Sigmoid colon (tissue), 4 donors: ENCODE results near the gene SNX27.

Source experiments
- POLR2A ChIP-seq, 2 donors: fragments of 450-650 bp; IDR thresholded peaks; one replicate each; pipeline ENCODE4 v1.6.1; 2016; ENCODE audit warnings: antibody characterized with exemption in 2 of 2, mild to moderate bottlenecking in 2 of 2, moderate library complexity in 2 of 2
- POLR2AphosphoS5 ChIP-seq, 4 donors: sonication (generic); formaldehyde crosslinking; IDR thresholded peaks; one replicate each; pipeline ENCODE4 v1.6.1; 2017; ENCODE audit warnings: antibody characterized with exemption in 4 of 4
- TF ChIP-seq, protein P1 (sequence below), 4 experiments: fragments of 450-650 bp in 3 of 4; fragments of 200-600 bp in 1 of 4; IDR thresholded peaks; one replicate each; pipeline ENCODE4 v1.5.1; 2016 to 2019; ENCODE audit warnings: antibody characterized with exemption in 4 of 4, mild to moderate bottlenecking in 3 of 4, moderate library complexity in 2 of 4

DNA sequence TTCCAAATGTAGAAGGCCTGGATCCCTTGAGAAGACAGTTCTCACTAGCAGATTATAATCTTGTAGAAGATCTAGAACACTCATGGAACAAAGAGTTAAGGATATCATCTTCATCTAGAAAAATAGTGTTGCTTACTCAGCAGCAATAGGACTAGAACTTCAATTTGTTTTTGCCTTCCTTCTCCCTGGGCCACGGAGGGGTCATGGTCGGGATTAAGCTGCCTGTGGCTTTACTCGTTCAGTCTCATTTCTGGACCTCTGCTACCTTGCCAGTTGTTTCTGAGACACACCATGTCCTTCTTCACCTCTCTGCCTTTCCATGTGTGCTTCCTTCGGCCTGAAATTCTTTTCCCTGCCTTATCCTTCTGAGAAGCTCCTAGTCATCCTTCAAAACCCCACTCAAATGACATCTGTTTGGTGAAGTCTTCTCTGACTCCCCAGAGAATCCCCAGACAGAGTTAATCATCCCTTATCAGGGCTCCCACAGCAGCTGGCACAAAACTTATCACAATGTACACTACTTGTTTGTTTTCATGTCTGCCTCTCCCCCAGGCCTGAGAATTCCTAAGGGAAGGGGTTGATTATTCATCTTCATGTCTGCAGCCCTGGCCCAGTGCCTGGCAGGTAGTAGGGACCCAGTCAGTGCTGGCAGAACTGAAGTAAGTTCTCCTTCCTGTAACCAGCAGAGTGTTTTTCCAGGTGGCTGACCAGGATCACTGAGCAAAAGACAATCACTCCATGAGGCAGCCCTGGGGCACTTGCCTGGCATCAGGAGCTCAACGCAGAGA, 15.5 kb upstream of the SNX27 start:
- TF ChIP-seq, protein P1, sequence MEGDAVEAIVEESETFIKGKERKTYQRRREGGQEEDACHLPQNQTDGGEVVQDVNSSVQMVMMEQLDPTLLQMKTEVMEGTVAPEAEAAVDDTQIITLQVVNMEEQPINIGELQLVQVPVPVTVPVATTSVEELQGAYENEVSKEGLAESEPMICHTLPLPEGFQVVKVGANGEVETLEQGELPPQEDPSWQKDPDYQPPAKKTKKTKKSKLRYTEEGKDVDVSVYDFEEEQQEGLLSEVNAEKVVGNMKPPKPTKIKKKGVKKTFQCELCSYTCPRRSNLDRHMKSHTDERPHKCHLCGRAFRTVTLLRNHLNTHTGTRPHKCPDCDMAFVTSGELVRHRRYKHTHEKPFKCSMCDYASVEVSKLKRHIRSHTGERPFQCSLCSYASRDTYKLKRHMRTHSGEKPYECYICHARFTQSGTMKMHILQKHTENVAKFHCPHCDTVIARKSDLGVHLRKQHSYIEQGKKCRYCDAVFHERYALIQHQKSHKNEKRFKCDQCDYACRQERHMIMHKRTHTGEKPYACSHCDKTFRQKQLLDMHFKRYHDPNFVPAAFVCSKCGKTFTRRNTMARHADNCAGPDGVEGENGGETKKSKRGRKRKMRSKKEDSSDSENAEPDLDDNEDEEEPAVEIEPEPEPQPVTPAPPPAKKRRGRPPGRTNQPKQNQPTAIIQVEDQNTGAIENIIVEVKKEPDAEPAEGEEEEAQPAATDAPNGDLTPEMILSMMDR (IDR thresholded peaks at IDR 0.05) = no peak
- TF ChIP-seq POLR2AphosphoS5 (IDR thresholded peaks at IDR 0.05) (no peak), POLR2A (IDR thresholded peaks at IDR 0.05) (no peak)
